ENCODE data around the gene RFX1.
"Not testable (repeated sequence)": the region's sequence is repeated elsewhere in the genome, so short reads cannot be mapped to it uniquely, and the experiment has no call there.

The RFX1 gene

DNA sequence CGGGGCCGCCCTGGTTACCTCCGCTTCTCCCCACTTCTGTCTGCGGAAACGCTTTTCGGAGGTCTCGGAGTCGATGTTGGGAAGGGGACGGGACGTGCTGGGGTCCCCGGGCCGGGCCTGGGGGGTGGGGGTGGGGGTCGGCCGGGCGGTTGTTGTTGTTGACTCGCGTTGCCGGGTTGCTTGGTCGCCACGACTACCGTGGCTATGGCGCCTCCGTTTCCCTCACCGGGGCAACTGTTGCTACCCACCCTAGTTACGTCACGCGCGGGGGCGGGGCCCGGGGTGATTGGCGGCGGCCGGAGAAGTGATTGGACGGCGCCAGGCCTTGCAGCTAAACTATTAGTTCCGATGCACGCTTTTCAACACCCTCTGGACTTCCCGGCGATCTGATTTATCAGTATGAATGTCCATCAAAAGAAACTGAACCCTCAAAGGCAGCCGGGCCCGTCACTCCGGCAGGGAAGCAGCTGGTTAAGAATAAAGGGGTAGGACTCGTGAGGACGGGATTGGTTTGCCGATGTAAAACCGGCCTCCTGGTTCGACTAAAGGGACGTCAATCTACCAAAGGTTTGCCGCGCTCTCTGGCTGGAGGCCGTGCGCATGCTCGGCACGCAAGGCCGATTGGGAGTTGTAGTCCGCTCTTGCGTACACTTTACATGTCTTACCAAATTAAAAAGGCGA is at the start of gene RFX1:
Gene RFX1 (minus strand): TSS at position 236 of the 681 bp plus-strand sequence. CDS start 12,477 bp downstream, outside the sequence.
- DNase-seq (ENCODE audit: low spot score): peak; percentile 95

DNA sequence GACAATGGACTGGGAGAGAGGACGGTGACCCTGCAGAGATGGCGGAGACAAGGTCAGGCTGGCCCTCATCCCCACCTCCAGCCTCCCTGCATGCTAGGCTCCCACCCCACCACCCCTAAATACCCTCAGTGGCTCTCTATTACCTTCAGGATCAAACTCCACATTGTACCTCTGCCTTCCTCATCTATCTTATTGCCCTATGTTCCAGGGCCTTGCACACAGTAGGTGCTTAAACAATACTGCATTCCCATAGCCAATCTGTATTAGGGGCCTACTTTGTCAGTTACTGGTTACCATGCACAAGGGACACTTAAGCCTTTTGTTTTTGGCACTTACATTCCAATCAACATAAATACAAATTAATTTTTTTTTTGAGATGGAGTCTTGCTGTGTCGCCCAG is 49.3 kb upstream of the RFX1 start:
- DNase-seq (ENCODE audit: low spot score): no peak

DNA sequence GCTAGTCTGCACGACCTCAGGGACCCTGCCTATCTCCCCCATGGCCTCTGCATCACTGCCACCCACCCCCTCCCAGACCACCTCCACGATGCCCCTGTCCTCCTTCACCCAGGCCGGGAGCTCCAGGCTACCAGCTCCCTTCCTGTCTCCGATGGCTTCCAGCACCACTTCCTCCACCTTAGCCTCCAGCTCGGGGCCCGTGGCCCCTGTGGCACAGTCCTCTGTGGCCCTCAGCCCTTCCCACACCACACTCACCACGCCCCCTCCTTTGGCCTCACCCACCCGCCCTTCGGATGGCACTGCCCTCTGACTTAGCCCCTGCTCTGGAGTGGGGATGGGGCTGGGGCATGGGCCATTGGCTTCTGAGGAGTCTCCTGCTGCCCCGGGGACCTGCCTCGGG is 48.6 kb upstream of the RFX1 start:
- DNase-seq (ENCODE audit: low spot score): no peak

GRCh38 chr19:14054099-14054498 is 48.0 kb upstream of the RFX1 start:
- no peak for DNase-seq (ENCODE audit: low spot score)

DNA sequence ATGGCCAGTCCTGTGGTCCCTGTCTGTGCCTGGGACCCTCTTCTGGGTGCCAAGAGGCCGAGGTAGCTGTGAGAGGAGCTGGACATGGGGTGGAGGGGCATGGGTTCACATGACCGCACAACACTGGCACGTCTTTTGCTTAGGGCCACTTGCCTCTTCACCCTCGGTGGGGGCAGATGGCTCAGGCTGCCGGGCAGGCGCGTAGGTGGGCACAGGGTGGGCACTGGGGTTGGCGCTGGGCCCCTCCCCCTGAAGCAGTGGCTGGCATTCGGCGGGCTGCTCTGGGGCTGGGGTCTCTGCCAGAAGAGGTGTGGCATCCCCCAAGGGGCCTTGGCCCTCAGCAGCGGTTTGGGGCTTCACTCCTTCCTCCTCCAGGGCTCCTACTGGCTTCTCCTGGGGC is 47.4 kb upstream of the RFX1 start:
- no peak for DNase-seq (ENCODE audit: low spot score)

- DNase-seq (ENCODE audit: low spot score): no peak
Observed at GRCh38 chr19:14053032-14053431, 46.9 kb upstream of the RFX1 start.

- no peak for DNase-seq (ENCODE audit: low spot score)
Observed at GRCh38 chr19:14052470-14052869, 46.4 kb upstream of the RFX1 start.

- DNase-seq (ENCODE audit: low spot score): no peak
Observed at GRCh38 chr19:14051980-14052379, 45.9 kb upstream of the RFX1 start.

- DNase-seq (ENCODE audit: low spot score): not testable (repeated sequence)
Observed at GRCh38 chr19:14050961-14051360, 44.8 kb upstream of the RFX1 start.

- DNase-seq (ENCODE audit: low spot score): no peak
Observed at GRCh38 chr19:14050512-14050911, 44.4 kb upstream of the RFX1 start.

DNA sequence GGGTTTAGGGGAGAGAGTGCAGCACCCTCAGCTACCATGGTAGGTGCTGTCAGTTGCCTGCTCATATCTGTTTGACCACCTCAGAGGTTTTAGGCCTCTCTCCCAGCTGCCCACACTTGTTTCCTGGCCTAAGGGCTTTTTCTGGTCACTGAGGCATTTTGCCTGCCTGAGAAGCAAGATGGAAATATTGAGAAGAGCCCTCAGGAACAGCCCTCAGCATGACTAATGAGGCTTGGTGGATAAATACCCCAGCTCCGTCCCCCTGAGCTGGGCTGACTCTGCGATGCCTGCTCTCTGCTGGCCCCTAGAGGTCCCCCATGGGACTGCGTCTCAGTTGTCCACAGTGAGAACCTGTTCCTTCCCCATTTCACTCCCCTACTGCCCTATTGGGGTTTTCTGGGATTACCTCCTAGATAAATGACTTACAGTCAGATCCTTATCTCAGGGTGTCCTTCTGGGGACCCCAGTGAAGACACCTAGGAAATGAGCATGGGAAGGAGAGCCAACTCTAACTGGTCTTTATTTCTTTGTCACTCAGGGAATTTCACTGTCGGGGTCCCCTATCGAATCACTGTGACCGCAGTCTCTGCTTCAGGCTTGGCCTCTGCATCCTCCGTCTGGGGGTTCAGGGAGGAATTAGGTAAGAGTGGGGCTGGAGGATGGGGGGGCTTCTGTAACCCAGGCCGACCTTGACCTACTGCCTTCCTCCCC is 42.5 kb upstream of the RFX1 start:
- DNase-seq (ENCODE audit: low spot score): peak; percentile 69

DNA sequence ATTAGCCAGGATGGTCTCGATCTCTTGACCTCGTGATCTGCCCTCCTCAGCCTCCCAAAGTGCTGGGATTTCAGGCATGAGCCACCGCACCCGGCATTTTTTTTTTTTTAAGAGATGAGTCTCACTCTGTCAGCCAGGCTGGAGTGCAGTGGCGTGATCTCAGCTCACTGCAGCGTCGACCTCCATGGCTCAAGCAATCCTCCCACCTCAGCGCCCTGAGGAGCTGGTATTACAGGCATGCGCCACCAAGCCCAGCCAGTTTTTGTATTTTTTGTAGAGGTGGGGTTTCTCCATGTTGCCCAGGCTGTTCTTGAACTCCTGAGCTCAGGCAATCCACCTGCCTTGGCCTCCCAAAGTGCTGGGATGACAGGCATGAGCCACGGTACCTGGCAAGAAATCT is 41.7 kb upstream of the RFX1 start:
- not testable (repeated sequence) for DNase-seq (ENCODE audit: low spot score)

- peak; percentile 74 for DNase-seq (ENCODE audit: low spot score)
Observed at GRCh38 chr19:14042659-14043608, 36.8 kb upstream of the RFX1 start.

- no peak for DNase-seq (ENCODE audit: low spot score)
Observed at GRCh38 chr19:14039181-14039580, 33.1 kb upstream of the RFX1 start.

DNA sequence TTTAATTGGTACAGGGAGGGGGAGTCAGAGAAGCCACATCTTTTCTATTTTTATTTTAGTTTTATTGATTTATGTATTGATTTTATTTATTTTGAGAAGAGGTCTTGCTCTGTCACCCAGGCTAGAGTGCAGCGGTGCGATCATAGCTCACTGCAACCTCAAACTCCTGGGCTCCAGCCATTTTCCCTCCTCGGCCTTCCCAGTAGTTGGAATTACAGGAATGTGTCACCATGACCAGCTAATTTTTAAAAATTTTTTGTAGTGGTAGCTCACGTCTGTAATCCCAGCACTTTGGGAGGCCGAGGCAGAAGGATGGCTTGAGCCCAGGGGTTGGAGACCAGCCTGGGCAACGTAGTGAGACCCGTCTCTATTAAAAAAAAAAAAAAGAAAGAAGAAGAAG is 29.6 kb upstream of the RFX1 start:
- DNase-seq (ENCODE audit: low spot score): no peak

DNA sequence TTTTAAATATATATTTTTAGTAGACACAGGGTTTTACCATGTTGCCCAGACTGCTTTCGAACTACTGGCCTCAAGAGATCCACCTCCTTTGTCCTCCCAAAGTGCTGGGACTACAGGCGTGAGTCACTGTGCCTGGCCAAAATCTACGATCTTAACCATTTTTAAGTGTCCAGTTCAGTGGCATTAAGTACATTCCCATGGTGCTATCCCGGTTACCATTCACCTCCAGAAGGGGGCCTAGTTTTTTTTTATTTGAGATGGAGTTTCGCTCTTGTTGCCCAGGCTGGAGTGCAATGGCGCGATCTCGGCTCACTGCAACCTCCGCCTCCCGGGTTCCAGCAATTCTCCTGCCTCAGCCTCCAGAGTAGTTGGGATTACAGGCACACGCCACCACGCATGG is 29.0 kb upstream of the RFX1 start:
- DNase-seq (ENCODE audit: low spot score): not testable (repeated sequence)

GRCh38 chr19:14033946-14034345 is 27.8 kb upstream of the RFX1 start:
- no peak for DNase-seq (ENCODE audit: low spot score)

DNA sequence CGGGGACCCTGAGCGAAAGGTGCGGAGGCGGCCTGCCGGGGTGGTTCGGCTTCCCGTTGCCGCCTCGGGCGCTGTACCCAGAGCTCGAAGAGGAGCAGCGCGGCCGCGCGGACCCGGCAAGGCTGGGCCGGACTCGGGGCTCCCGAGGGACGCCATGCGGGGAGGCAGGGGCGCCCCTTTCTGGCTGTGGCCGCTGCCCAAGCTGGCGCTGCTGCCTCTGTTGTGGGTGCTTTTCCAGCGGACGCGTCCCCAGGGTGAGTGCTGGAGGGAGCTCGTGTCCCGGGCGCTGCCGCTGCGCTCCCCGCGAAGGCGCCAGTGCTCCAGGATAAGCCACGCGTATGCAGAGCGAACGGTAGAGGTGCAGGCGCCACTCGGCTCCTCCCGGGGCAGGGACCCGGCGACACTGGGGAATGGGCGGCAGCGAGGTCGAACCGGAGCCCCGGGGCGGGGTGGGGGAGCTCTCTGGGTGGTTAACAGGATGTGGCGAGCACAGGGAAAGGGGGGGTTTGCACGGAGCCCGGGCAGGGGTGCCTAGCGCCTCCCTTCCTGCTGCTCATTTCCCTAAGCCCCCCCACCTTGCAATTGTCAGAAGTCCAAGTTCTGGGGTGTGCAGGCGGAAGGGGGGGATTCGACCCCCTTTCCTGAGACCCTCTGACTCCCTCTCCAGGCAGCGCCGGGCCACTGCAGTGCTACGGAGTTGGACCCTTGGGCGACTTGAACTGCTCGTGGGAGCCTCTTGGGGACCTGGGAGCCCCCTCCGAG is 25.8 kb upstream of the RFX1 start, which contains the start of gene IL27RA:
Gene IL27RA (plus strand): TSS at position 44 of the 762 bp plus-strand sequence. CDS start 111 bp downstream, at position 155.
- peak; percentile 67 for DNase-seq (ENCODE audit: low spot score)

- no peak for DNase-seq (ENCODE audit: low spot score)
Observed at GRCh38 chr19:14030997-14031718, 25.0 kb upstream of the RFX1 start.

GRCh38 chr19:14028901-14029300 is 22.8 kb upstream of the RFX1 start:
- DNase-seq (ENCODE audit: low spot score): no peak

GRCh38 chr19:14027856-14028450 is 21.8 kb upstream of the RFX1 start, which contains the start of gene RLN3:
TSS of gene RLN3 (plus strand) at chr19:14028148. CDS start at chr19:14028205, 57 bp downstream.
- no peak for DNase-seq (ENCODE audit: low spot score)
